Body of pancreas (tissue), 4 donors: ENCODE results near the gene PFKFB3.

Experiments
- POLR2A ChIP-seq, 3 donors: fragments of 450-650 bp; IDR thresholded peaks; one replicate each; pipeline ENCODE4 v1.6.1; 2016; ENCODE audit warnings: antibody characterized with exemption in 3 of 3, mild to moderate bottlenecking in 2 of 3
- TF ChIP-seq, protein P1 (sequence below), 7 experiments: fragments of 450-650 bp in 4 of 7; fragments of 200-600 bp in 3 of 7; sonication (generic) in 3 of 7; IDR thresholded peaks; one replicate each; pipeline ENCODE4 v1.5.1; 2016 to 2019; ENCODE audit warnings: antibody characterized with exemption in 7 of 7

DNA sequence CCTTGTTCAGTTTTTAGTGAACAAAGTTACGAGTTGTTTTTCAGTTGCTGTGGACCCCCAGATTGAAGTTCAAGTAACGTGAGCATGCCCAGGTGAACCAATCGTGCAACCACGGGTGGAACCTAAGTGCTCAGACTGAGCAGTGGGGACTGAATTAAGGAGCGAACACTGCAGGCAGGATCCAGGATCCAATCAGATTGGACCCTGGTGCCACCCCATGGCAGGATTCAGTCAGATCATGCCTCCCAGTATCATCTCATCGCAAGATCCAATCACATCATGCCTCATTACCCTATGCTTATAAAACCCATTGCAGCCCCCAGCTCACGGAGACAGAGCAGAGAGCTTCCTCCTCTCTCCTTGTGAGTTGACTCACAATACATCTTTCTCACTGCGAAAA lies 80.9 kb downstream of the PFKFB3 start:
- TF ChIP-seq, protein P1, sequence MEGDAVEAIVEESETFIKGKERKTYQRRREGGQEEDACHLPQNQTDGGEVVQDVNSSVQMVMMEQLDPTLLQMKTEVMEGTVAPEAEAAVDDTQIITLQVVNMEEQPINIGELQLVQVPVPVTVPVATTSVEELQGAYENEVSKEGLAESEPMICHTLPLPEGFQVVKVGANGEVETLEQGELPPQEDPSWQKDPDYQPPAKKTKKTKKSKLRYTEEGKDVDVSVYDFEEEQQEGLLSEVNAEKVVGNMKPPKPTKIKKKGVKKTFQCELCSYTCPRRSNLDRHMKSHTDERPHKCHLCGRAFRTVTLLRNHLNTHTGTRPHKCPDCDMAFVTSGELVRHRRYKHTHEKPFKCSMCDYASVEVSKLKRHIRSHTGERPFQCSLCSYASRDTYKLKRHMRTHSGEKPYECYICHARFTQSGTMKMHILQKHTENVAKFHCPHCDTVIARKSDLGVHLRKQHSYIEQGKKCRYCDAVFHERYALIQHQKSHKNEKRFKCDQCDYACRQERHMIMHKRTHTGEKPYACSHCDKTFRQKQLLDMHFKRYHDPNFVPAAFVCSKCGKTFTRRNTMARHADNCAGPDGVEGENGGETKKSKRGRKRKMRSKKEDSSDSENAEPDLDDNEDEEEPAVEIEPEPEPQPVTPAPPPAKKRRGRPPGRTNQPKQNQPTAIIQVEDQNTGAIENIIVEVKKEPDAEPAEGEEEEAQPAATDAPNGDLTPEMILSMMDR (IDR thresholded peaks at IDR 0.05), result no peak
- TF ChIP-seq POLR2A (IDR thresholded peaks at IDR 0.05), result no peak
